Panc1 (cell line): Measurements from ENCODE around the gene XCR1. TPM values are rescaled to one million over a fixed set of nuclear protein-coding genes. Genes with fewer than 3 reads are reported as not detected.

ENCODE experiments used
- ATAC-seq: fragments of 200-7000 bp; cut with Tn5 transposase; 2 replicates; pipeline ENCODE4 v1.9.1; 2020; ENCODE audit warnings: mild to moderate bottlenecking, moderate library complexity
- BruUV-seq: library from RNA; stranded (reverse); fragments of 400-500 nt; replicated peaks from 2 replicates; lab custom pipeline; 2021; lab: Mats Ljungman, UMichigan
- CTCF ChIA-PET: fragments of 300-600 bp; sonication (Branson Sonifier 250); formaldehyde crosslinking; loops from one replicate; lab custom pipeline; 2022; ENCODE audit warnings: antibody characterized with exemption; lab: Charles Lee
- POLR2A ChIA-PET: fragments of 300-600 bp; sonication (Branson Sonifier 250); formaldehyde crosslinking; loops from one replicate; lab custom pipeline; 2022; ENCODE audit warnings: antibody characterized with exemption; lab: Charles Lee
- DNase-seq: peaks from one replicate; pipeline ENCODE4 v3.0.0-alpha.2; 2010; ENCODE audit warnings: low read depth, low spot score
- H3K27ac ChIP-seq: 2 replicates; pipeline ENCODE4 v1.5.1; 2011; ENCODE audit warnings: mild to moderate bottlenecking, low read length, inconsistent platforms
- H3K27me3 ChIP-seq: fragments of 200-500 bp; sonication (Bioruptor generic); 2 replicates; pipeline ENCODE4 v1.6.0; 2014; ENCODE audit warnings: low read length, inconsistent platforms; ENCODE audit not compliant: control insufficient read depth, insufficient read depth
- H3K36me3 ChIP-seq: fragments of 200-500 bp; sonication (Bioruptor generic); 2 replicates; pipeline ENCODE4 v1.5.1; 2014; ENCODE audit warnings: inconsistent platforms, mild to moderate bottlenecking, low read length, moderate library complexity; ENCODE audit not compliant: control insufficient read depth, insufficient read depth
- H3K4me1 ChIP-seq: 2 replicates; pipeline ENCODE4 v1.5.1; 2011; ENCODE audit warnings: inconsistent platforms, mild to moderate bottlenecking, low read length, moderate library complexity; ENCODE audit not compliant: control insufficient read depth, insufficient read depth
- H3K4me3 ChIP-seq, 2 experiments: 2 replicates each; pipeline ENCODE4 v1.5.1; 2011 to 2012; ENCODE audit warnings: low read depth in 2 of 2, low read length in 2 of 2, mild to moderate bottlenecking in 2 of 2, inconsistent platforms in 1 of 2, moderate library complexity in 1 of 2
- H3K9me3 ChIP-seq: fragments of 200-500 bp; sonication (Bioruptor generic); 2 replicates; pipeline ENCODE4 v1.5.1; 2014; ENCODE audit warnings: low read depth, mild to moderate bottlenecking, inconsistent platforms, low read length, moderate library complexity; ENCODE audit not compliant: control insufficient read depth, insufficient read depth
- CTCF ChIP-seq: fragments of 450-650 bp; IDR thresholded peaks from 2 replicates; pipeline ENCODE4 v1.5.1; 2017; ENCODE audit warnings: mild to moderate bottlenecking
- POLR2AphosphoS5 ChIP-seq: IDR thresholded peaks from 2 replicates; pipeline ENCODE4 v1.6.1; 2012; ENCODE audit warnings: mild to moderate bottlenecking, low read depth, low read length, moderate library complexity
- REST ChIP-seq, 2 experiments: IDR thresholded peaks; 2 replicates each; pipeline ENCODE4 v1.6.1; 2011 to 2012; ENCODE audit warnings: low read depth in 2 of 2, control low read depth in 1 of 2, low read length in 1 of 2, mild to moderate bottlenecking in 1 of 2, moderate library complexity in 1 of 2; ENCODE audit not compliant: insufficient read depth in 1 of 2
- SIN3A ChIP-seq: IDR thresholded peaks from 2 replicates; pipeline ENCODE4 v1.6.1; 2012; ENCODE audit warnings: low read depth, mild to moderate bottlenecking, low read length, moderate library complexity, borderline replicate concordance; ENCODE audit not compliant: insufficient read depth
- TCF7L2 ChIP-seq: IDR thresholded peaks from 2 replicates; pipeline ENCODE4 v1.6.1; 2011; ENCODE audit warnings: mild to moderate bottlenecking, low read depth, low read length, inconsistent platforms
- in situ Hi-C: cut with HindIII; loops from 2 replicates; pipeline ENCODE4 v1.10.0; 2016; ENCODE audit warnings: low sequenced_read_pairs, low pct_unique_long_range_greater_than_20kb
- intact Hi-C: fragments of 100-400 bp; cut with micrococcal nuclease; formaldehyde crosslinking; loops from one replicate; pipeline ENCODE4 v1.10.0; 2022; ENCODE audit not compliant: unreplicated experiment
- total RNA-seq: library from RNA; stranded (reverse); gene quantifications from one replicate; pipeline ENCODE4 v1.2.1, GENCODE V29; 2021; ENCODE audit not compliant: unreplicated experiment

The XCR1 gene
- total RNA-seq, 1 experiment from 2014 or later, result not detected

GRCh38 chr3:46058981-46059380 lies 31.7 kb upstream of the XCR1 start:
- CTCF ChIA-PET, result no interaction called here
- no TSS peak for BruUV-seq
- no peak for TF ChIP-seq REST (IDR thresholded peaks at IDR 0.05; ENCODE audit: insufficient read depth in 1 of 2, low read depth in 2 of 2, low read length in 1 of 2)
- no peaks in the 10 kb centered on the region for H3K4me1 ChIP-seq
- no peak overlapping the region for H3K27ac ChIP-seq
- no peaks in the 10 kb centered on the region for H3K36me3 ChIP-seq
- H3K4me3 ChIP-seq, result no peak overlapping the region
- DNase-seq, result no peak
- no peaks in the 10 kb centered on the region for H3K9me3 ChIP-seq
- in situ Hi-C loops, result no loop called here
- POLR2A ChIA-PET, result no interaction called here
- ATAC-seq, result no peak
- intact Hi-C loops, result no loop called here
- peaks cover 6% of the 10 kb centered on the region; the same call in 1 of the 2 replicates for H3K27me3 ChIP-seq

GRCh38 chr3:46057716-46058115 lies 30.4 kb upstream of the XCR1 start:
- Histone ChIP-seq H3K27me3 (peaks cover 6% of the 10 kb centered on the region; the same call in 1 of the 2 replicates), H3K4me3 (no peak overlapping the region), H3K36me3 (no peaks in the 10 kb centered on the region), H3K27ac (no peak overlapping the region), H3K4me1 (no peaks in the 10 kb centered on the region), H3K9me3 (no peaks in the 10 kb centered on the region)
- ATAC-seq (no peak), DNase-seq (no peak)
- no TSS peak for BruUV-seq
- ChIA-PET POLR2A (no interaction called here), CTCF (no interaction called here)
- no peak for TF ChIP-seq SIN3A
- no peak for TF ChIP-seq REST (IDR thresholded peaks at IDR 0.05; ENCODE audit: insufficient read depth in 1 of 2, low read depth in 2 of 2, low read length in 1 of 2)
- TF ChIP-seq TCF7L2, result no peak
- TF ChIP-seq POLR2AphosphoS5, result no peak
- TF ChIP-seq CTCF, result no peak
- in situ Hi-C loops, result no loop called here
- intact Hi-C loops, result no loop called here
